Measurements from ENCODE around the gene PDE1C. TPM values are rescaled to one million over a fixed set of nuclear protein-coding genes. Genes with fewer than 3 reads are reported as not detected.

PDE1C gene
- total and polyA plus RNA-seq, 2 experiments from 2014 or later: 23.5 to 33.8 TPM

GRCh38 chr7:32030904-32031692 lies 39.1 kb downstream of the PDE1C start:
- Histone ChIP-seq H2AFZ (no peak overlapping the region), H3K27ac (0 out of 2 replicates have a peak overlapping the region, but pooled peaks have one; percentile 40), H3F3A (ENCODE audit: insufficient read depth) (0 out of 2 replicates have a peak, but pooled peaks cover 6% of the 10 kb centered on the region), H4K20me1 (ENCODE audit: insufficient read depth) (no peaks in the 10 kb centered on the region), H3K27me3 (replicated peaks; ENCODE audit: insufficient read depth) (no peaks in the 10 kb centered on the region), H3K4me3 (0 out of 2 replicates have a peak overlapping the region, but pooled peaks have one; percentile 7), H3K4me1 (ENCODE audit: insufficient read depth) (peaks cover 31% of the 10 kb centered on the region), H3K9ac (no peak overlapping the region), H3K9me2 (ENCODE audit: insufficient read depth) (no peaks in the 10 kb centered on the region), H3K9me3 (ENCODE audit: low read depth) (no peaks in the 10 kb centered on the region), H3K36me3 (ENCODE audit: low read depth) (no peaks in the 10 kb centered on the region), H3K4me2 (ENCODE audit: unreplicated experiment) (peak overlapping the region; percentile 28), H3K79me2 (ENCODE audit: insufficient read depth) (peaks cover 31% of the 10 kb centered on the region)
- WGBS, 2 experiments (ENCODE audit: low coverage in 1 of 2, low lambda C conversion rate in 2 of 2, missing lambda C conversion rate in 2 of 2): 15 to 25% methylated on average over 3 of the region's 3 CpGs
- peak; percentile 39 for DNase-seq
- in situ Hi-C loops (cut with MboI): no loop called here
- TF ChIP-seq EZH2 (IDR thresholded peaks at IDR 0.05; ENCODE audit: insufficient read depth, poor library complexity, severe bottlenecking): no peak
- TF ChIP-seq EZH2phosphoT487 (IDR thresholded peaks at IDR 0.05; ENCODE audit: insufficient read depth, low read depth): no peak

DNA sequence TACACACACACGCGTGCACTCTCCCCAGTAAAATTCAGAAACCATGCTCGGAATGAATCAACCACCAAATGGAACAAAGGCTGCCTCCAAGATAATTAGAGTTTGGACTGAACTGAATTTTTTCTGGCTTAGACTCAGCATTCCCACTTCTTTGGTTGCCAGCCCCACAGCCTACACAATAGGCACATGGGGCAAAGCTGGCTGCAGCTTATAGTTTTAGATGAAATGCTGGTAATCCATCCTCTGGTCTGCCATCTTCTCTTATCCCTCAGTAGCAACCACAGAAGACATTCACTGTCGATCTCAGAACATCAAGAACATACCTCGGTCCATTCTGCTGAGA lies 44.2 kb downstream of the PDE1C start:
- no peaks in the 10 kb centered on the region for H3K27me3 ChIP-seq (replicated peaks; ENCODE audit: insufficient read depth)
- no peaks in the 10 kb centered on the region for H3K9me3 ChIP-seq (ENCODE audit: low read depth)
- in situ Hi-C loops (cut with MboI): no loop called here
- H3K9ac ChIP-seq: no peak overlapping the region
- H3K4me1 ChIP-seq (ENCODE audit: insufficient read depth): peaks cover 10% of the 10 kb centered on the region
- TF ChIP-seq EZH2 (IDR thresholded peaks at IDR 0.05; ENCODE audit: insufficient read depth, poor library complexity, severe bottlenecking) (no peak), EZH2phosphoT487 (IDR thresholded peaks at IDR 0.05; ENCODE audit: insufficient read depth, low read depth) (no peak)
- H3K9me2 ChIP-seq (ENCODE audit: insufficient read depth): no peaks in the 10 kb centered on the region
- no peak overlapping the region for H3K27ac ChIP-seq
- H3K36me3 ChIP-seq (ENCODE audit: low read depth): no peaks in the 10 kb centered on the region
- DNase-seq: no peak
- H3K79me2 ChIP-seq (ENCODE audit: insufficient read depth): peaks cover 19% of the 10 kb centered on the region
- no peak overlapping the region for H3K4me2 ChIP-seq (ENCODE audit: unreplicated experiment)
- no peaks in the 10 kb centered on the region for H4K20me1 ChIP-seq (ENCODE audit: insufficient read depth)
- H2AFZ ChIP-seq: no peak overlapping the region
- H3F3A ChIP-seq (ENCODE audit: insufficient read depth): 0 out of 2 replicates have a peak, but pooled peaks cover 3% of the 10 kb centered on the region
- WGBS, 2 experiments (ENCODE audit: low coverage in 1 of 2, low lambda C conversion rate in 2 of 2, missing lambda C conversion rate in 2 of 2): 45 to 57% methylated on average over 5 of the region's 5 CpGs
- no peak overlapping the region for H3K4me3 ChIP-seq

DNA sequence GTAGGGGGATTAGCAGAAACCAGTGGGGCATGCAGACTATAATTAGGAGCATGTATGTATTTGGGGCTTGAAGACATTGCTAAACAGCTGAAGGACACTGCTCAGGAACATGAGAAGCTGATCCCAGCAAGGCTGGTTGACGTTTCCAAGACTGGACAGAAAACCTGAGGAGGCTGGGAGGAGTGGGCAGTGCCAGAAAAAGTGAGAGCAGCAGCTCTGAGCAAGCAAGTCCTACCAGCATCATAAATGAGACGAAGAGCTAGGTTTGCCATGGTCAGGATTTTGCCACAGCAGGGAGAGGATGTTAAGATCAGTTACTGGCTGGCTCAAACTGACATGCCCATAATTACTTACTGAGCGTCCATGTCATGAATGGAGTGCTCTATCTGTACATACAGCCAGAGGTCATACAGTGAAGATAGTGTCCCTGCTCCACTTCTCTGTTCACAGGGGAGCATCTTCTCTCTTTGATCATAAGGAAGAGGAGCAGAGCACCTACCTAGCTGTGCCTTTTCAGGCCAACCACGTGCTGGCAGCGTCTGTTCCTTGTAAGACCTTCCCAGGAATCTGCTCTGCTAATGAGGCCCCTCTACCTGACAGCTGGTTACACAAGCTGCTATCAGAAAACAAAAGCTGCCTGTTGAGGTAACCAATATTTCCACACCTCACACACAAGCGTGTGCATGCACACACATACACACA lies 44.7 kb downstream of the PDE1C start:
- Histone ChIP-seq H3K27ac (no peak overlapping the region), H3K4me1 (ENCODE audit: insufficient read depth) (peaks cover 5% of the 10 kb centered on the region), H3F3A (ENCODE audit: insufficient read depth) (no peaks in the 10 kb centered on the region), H3K4me3 (no peak overlapping the region), H2AFZ (no peak overlapping the region), H3K27me3 (replicated peaks; ENCODE audit: insufficient read depth) (no peaks in the 10 kb centered on the region), H3K36me3 (ENCODE audit: low read depth) (no peaks in the 10 kb centered on the region), H4K20me1 (ENCODE audit: insufficient read depth) (no peaks in the 10 kb centered on the region), H3K79me2 (ENCODE audit: insufficient read depth) (peaks cover 19% of the 10 kb centered on the region), H3K9me3 (ENCODE audit: low read depth) (no peaks in the 10 kb centered on the region), H3K9me2 (ENCODE audit: insufficient read depth) (no peaks in the 10 kb centered on the region), H3K4me2 (ENCODE audit: unreplicated experiment) (no peak overlapping the region), H3K9ac (no peak overlapping the region)
- no peak for TF ChIP-seq EZH2 (IDR thresholded peaks at IDR 0.05; ENCODE audit: insufficient read depth, poor library complexity, severe bottlenecking)
- TF ChIP-seq EZH2phosphoT487 (IDR thresholded peaks at IDR 0.05; ENCODE audit: insufficient read depth, low read depth): no peak
- 13 to 22% methylated on average over 6 of the region's 6 CpGs for WGBS, 2 experiments (ENCODE audit: low coverage in 1 of 2, low lambda C conversion rate in 2 of 2, missing lambda C conversion rate in 2 of 2)
- in situ Hi-C loops (cut with MboI): no loop called here
- no peak for DNase-seq

GRCh38 chr7:32023376-32023775 lies 46.8 kb downstream of the PDE1C start:
- H4K20me1 ChIP-seq (ENCODE audit: insufficient read depth): no peaks in the 10 kb centered on the region
- DNase-seq: peak; percentile 63
- H3K4me2 ChIP-seq (ENCODE audit: unreplicated experiment): no peak overlapping the region

More at GRCh38 chr7:32023376-32023775, 46.8 kb downstream of the PDE1C start:
- no peak for TF ChIP-seq EZH2 (IDR thresholded peaks at IDR 0.05; ENCODE audit: insufficient read depth, poor library complexity, severe bottlenecking)
- no peak for TF ChIP-seq EZH2phosphoT487 (IDR thresholded peaks at IDR 0.05; ENCODE audit: insufficient read depth, low read depth)
- H3K27ac ChIP-seq: no peak overlapping the region
- H3K4me3 ChIP-seq: no peak overlapping the region
- WGBS, 2 experiments (ENCODE audit: low coverage in 1 of 2, low lambda C conversion rate in 2 of 2, missing lambda C conversion rate in 2 of 2): 16 to 18% methylated on average over 6 of the region's 6 CpGs
- no peaks in the 10 kb centered on the region for H3K27me3 ChIP-seq (replicated peaks; ENCODE audit: insufficient read depth)
- H3K9ac ChIP-seq: no peak overlapping the region
- H3K79me2 ChIP-seq (ENCODE audit: insufficient read depth): peaks cover 19% of the 10 kb centered on the region; the same call in 1 of the 2 replicates
- no peaks in the 10 kb centered on the region for H3K9me2 ChIP-seq (ENCODE audit: insufficient read depth)
- no peaks in the 10 kb centered on the region for H3K4me1 ChIP-seq (ENCODE audit: insufficient read depth)
- H3K9me3 ChIP-seq (ENCODE audit: low read depth): no peaks in the 10 kb centered on the region
- H3F3A ChIP-seq (ENCODE audit: insufficient read depth): no peaks in the 10 kb centered on the region
- no peak overlapping the region for H2AFZ ChIP-seq
- 0 out of 2 replicates have a peak, but pooled peaks cover under 1% of the 10 kb centered on the region for H3K36me3 ChIP-seq (ENCODE audit: low read depth)
- in situ Hi-C loops (cut with MboI): no loop called here

Data from GM23248 (cell line).